ENCODE data around the gene MTURN. TPM values are rescaled to one million over a fixed set of nuclear protein-coding genes. Genes with fewer than 3 reads are reported as not detected.
A peak's percentile ranks its signal among the peaks of the same experiment; 100 is the strongest.
"Not testable (repeated sequence)": the region's sequence is repeated elsewhere in the genome, so short reads cannot be mapped to it uniquely, and the experiment has no call there.

Gene MTURN
- 113 TPM for total RNA-seq
- long read RNA-seq, full-length matches to known transcripts = 13 of 22 reads
- long read RNA-seq, partial matches to known transcripts = 2 of 22 reads
- long read RNA-seq, other reads (novel, unspliced or antisense) = 7 of 22 reads

DNA sequence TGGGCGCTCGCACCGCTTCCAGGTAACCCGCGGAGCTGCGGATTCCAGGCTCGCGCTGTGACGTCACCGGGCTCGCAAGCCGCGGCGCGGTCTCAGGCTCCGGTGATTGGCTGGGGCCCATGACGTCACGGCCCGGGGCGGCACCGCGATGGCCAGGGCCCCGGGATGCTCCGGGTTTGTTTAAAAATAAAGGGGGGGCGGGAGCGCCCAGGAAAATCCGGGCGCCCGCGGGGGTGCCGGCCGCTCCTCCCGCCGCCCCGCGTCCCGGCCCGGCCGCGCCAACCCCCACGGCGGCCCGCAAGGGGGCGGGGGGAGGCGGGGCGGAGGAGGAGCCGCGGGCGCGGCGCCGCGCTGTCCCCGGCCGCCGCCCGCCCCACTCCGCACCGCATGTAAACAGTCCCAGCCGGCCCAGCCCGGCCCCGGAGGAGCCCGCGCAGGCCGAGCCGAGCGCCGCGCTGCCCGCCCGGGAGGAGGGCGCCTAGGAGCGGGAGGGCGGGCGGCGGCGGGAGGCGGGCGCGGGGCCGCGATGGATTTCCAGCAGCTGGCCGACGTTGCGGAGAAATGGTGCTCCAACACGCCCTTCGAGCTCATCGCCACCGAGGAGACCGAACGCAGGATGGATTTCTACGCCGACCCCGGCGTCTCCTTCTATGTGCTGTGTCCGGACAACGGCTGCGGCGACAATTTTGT is at the start of gene MTURN:
TSS of gene MTURN (plus strand) at position 376 of the 690 bp plus-strand sequence. CDS start at position 527, 151 bp downstream.
- DNase-seq (ENCODE audit: low spot score) = peak; percentile 95

DNA sequence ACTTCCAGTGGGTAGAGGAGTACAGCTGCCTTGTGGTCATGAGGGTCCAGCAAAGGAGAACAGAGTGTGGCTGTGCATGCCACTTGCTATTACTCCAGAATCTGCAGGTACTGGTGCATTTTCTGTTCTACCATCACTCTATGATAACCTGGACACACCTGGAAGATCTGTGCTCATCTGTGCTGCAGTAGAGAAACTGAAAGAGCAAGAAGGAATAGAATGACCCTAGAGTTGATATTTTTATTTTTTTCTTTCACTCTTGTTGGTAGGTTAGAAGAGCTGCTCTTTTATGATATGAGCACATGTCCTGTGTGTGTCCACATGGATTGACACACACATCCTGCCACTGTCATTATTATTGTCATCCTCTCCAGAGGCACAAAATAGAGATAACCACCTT is 48.3 kb upstream of the MTURN start:
- no peak for DNase-seq (ENCODE audit: low spot score)

DNA sequence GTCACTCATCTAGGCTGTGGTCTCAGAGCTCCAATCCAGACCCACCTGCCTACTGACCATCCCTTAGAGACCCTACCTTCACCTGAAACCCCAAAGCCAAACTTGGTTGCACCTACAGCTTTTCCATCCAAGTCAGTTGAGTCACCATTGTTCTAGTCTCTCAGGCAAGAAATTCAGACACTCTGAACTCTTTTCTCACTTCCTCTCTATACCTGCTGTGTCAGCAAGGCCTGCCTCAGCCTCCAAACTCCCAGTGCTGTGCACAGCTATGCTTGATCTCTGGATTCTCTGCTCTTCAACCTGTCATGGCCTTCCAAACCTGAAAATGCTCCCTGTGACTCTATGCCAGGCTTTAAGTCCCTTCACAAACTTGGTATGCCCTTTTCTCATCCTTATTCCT is 47.4 kb upstream of the MTURN start:
- DNase-seq (ENCODE audit: low spot score) = no peak

DNA sequence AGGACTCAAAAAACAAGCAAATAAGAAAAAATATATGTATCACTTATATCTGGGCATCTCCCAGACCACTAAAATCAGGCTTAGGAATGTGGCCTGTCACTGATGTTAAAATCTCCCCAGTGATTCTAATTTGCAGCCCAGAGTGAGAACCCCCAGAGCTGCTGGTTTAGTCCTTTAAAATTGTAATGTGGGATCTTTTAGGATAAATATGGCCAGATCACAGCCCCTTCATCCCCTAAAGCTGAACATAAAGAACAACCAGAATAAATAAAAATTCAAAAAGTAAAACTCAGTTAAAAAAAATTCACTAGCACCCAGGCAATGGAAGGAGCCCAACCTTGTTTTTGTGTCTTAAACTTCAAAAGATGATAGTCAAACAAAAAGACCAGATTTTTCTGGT is 46.4 kb upstream of the MTURN start:
- DNase-seq (ENCODE audit: low spot score) = no peak

DNA sequence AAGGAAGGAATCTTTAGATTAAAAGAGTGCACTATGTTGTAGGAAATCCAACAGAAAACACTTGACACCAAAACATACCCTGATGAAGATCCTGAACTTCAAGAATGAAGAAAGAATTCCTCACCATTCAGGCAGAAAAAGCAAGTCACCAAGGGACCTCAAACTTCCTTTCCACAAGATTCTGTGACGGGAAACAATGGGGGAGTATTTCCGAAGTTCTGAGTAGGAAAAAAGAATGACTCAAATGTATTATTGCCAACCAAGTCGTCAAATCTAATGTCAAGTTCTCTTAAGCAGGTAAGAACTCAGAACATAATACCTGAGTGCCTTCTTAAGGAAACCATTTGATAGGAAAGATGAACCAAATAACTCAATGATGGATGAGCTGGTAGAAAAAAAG is 44.7 kb upstream of the MTURN start:
- no peak for DNase-seq (ENCODE audit: low spot score)

DNA sequence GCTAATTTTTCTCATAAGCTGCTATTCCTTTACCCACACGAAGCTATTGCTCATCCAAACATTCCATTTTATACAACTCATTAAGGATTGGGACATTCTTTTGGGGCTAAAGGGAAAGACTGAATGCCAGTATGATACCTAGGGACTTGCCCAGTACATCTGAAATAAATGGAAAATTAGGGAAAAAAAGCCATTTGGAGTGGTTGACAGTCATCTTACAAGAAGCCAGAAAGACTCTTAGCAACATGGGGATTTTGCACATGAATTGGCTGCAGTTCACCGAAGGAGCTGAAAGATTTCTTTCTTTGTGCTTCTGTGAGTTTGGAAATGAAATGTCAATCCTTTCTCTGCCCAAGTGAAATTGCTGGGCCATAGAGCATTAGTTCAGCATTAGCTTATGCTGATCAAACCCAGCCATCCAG is 43.3 kb upstream of the MTURN start:
- no peak for DNase-seq (ENCODE audit: low spot score)

DNA sequence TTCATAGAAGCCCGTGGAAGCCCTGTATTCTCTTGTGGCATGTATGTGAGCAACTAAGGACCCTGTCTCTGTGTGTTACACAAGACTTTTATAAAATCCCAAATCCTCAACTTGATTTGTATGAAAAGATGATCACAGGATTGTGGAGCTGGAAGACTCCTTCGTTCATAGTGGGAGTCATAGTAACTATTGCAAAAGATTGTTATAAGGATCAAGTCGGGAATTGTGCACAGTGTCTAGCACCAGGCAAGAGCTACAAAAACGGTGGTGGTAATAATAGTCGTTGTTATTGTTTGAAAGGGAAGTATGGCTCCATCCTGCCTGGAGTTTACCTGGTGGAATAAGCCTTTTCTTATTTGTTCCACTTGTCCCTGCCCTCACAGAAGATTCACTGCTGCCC is 42.8 kb upstream of the MTURN start:
- DNase-seq (ENCODE audit: low spot score) = no peak

DNA sequence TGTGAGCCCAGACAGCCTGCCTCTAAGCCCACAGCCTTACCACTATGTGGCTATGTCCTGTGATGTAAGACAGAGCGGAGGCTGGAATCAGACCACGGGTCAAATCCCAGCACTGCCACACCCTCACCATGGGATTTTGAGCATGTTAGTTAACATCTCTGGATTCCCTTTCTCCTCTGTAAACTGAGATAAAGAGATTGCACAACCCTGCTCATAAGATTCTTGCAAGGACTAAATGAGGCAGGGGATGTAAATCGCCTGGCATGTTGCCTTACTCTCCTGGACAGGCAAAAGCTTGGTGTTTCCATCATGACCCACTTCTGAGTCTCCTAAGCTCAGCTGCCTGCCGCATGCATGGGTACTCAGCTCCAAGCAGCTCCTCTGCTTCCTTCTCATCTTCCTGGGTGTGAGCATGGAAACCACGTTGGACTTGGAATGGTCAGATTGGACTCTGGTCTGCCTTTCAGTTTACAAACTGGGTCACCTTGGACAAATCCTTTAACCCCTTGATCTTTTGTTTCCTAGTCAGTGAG is 41.3 kb upstream of the MTURN start:
- no peak for DNase-seq (ENCODE audit: low spot score)

DNA sequence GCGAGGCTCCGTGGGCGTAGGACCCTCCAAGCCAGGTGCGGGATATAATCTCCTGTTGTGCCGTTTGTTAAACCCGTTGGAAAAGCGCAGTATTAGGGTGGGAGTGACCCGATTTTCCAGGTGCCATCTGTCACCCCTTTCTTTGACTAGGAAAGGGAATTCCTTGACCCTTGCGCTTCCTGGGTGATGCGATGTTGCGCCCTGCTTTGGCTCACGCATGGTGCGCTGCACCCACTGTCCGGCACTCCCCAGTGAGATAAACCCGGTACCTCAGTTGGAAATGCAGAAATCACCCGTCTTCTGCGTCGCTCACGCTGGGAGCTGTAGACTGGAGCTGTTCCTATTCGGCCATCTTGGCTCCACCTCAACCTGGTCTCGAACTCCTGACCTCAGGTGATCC is 36.2 kb upstream of the MTURN start:
- not testable (repeated sequence) for DNase-seq (ENCODE audit: low spot score)

DNA sequence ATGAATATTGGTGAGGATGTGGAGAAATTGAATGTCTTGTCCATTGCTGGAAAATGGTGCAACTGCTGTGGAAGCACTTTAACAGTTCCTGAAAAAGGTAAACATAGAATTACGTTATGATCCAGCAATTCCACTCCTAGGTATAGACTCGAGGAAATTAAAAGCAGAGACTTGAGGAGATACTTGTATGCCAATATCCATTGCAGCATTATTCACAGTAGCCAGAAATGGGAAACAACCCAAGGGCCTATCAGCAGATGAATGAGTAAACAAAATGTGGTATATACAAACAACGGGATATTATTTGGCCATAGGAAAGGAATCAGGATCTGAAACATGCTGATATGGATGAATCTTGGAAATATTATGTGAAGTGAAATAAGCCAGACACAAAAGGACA is 32.5 kb upstream of the MTURN start:
- no peak for DNase-seq (ENCODE audit: low spot score)

DNA sequence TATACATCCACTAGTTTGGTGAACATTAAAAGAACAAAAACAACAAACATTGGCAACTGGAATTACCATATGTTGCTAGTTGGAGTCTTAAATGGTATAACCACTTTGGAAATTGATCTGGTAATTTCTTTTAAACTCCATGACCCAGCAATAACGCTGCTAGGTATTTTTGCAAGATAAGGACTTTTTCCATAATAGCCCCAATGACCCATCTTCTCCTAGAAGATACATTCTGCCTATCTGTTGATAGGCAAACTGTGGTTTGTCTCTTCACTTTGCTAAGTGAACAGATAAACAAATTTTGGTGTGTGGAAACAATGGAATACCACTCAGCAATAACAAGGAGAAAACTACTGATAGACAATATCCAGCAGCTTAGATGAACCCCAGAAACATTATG is 30.6 kb upstream of the MTURN start:
- DNase-seq (ENCODE audit: low spot score) = no peak

DNA sequence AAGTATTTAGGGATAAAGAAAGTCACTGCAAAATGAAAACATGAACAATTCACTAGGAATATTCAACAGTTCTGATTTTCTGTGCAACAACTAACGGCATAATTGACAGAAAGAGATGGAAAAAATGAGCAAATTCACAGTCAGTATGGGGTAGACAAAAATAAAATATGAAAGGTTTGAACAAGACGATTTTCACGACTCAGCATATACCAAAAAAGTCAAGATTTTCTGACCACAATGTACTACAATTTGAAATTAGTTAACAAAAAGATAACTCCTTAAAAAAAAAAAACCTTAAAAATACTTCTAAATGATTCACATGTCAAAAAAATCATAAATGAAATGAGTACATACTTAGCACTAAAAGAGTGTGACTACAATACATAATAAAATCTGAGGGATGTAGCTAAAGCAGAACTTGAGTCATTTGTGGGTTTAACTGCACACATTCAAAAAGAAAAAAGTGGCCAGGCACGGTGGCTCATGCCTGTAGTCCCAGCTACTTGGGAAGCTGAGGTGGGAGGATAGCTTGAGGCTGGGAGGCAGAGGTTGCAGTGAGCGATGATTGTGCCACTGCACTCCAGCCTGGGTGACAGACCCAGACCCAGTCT is 22.6 kb upstream of the MTURN start:
- DNase-seq (ENCODE audit: low spot score) = no peak

DNA sequence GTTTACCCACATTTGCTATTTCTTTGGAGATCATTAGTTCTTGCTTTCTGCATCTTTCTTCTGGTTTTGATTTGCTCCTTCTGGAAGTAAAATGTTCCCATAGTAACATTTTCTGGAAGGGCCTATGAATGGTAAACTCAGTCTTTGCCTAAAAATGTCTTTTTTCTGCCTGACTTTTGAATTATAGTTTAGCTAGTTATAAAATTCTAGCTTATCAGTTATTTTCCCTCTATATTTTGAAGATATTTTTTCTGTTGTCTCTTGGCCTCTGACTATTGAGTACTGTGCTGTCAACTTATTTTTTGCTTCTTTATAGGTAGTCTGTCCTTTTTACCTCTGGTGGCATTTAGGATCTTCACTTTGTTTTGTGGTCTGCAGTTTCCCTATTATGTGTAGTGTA is 21.6 kb upstream of the MTURN start:
- DNase-seq (ENCODE audit: low spot score) = no peak

DNA sequence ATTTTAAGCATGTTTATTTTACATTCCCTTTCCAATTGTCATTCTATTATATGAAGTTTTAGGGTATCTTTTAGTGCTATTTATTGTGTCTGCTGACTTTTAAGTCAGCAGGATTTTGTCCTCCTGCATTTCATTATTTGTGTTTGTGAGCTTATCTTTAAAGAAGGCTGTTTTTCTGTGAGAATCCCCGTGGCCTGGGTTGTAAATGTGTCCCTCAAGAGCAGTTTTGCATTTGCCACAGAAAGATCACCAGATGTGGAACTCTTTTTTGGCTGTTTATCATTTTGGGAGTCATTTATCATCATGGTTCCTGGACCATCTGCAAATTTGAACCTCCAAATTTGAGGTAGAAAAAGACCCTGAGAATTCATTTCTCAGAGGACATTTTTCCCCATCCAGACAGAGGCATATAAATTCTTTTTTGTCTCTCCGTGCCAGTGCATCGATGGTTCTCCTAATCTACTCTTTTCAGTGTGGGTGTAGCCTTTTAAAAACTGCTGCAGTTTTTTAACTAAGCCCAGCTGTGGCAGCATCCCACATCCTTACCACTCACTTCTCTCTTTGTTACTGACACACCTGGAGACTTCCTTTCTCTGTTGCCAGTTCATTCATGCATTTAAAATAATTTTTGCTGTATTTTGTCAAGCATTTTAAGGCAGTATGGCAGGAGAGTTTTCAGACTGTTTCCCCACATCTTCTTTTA is 20.1 kb upstream of the MTURN start:
- DNase-seq (ENCODE audit: low spot score) = no peak

DNA sequence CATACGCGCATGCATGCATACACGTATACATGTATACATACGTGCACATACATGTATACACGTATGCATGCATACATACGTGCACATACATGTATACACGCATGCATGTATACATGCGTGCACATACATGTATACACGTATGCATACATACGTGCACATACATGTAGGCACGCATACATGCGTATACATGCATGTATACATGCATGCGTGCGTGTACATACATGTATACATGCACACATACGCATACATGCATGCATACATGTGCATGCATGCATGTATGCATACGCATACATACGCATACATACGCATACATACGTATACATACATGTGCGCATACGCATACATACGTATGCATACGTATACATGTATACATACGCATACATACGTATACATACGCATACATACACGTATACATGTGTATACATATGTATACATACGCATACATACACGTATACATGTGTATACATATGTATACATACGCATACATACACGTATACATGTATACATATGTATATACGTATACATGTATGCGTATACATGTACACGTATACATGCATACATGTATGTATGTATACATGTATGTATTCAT is 19.0 kb upstream of the MTURN start:
- DNase-seq (ENCODE audit: low spot score) = no peak

DNA sequence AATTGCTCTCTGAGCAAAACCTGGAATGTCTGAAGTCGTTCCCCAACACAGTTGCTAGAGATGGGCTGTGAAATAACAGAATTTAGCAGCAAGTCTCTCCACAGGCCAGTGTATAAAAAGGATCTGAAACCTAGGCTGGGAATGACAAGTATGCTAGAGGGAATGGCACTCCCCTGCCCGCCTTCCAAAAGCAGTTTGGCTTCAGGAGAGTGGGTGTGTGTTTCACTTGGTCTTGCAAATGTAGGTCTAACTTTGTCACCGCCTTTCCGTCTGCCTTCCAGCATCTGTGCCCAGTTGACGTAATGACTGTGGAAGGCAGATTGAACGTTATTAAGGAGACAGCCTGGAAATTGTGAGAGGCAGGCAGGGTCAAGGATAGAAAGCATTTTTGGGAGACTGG is 18.0 kb upstream of the MTURN start:
- no peak for DNase-seq (ENCODE audit: low spot score)

DNA sequence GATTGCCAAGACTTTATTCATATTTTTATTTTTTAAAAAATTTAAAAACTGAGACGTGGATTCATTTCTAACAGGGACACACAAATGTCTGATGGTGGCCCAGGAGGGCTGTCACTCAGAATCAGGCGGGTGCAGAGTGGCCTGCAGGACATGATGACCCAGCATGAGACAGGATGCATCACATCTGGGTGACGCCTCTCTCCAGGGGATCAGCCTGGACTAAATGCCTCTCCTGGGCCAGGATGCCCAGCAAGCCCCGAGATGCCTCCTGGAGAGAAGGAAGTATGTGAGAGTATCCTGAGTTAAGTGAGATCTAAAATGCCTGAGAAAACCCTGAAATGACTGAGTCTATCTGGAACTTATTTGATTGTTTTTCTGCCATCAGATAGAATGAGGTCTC is 16.9 kb upstream of the MTURN start:
- DNase-seq (ENCODE audit: low spot score) = no peak

DNA sequence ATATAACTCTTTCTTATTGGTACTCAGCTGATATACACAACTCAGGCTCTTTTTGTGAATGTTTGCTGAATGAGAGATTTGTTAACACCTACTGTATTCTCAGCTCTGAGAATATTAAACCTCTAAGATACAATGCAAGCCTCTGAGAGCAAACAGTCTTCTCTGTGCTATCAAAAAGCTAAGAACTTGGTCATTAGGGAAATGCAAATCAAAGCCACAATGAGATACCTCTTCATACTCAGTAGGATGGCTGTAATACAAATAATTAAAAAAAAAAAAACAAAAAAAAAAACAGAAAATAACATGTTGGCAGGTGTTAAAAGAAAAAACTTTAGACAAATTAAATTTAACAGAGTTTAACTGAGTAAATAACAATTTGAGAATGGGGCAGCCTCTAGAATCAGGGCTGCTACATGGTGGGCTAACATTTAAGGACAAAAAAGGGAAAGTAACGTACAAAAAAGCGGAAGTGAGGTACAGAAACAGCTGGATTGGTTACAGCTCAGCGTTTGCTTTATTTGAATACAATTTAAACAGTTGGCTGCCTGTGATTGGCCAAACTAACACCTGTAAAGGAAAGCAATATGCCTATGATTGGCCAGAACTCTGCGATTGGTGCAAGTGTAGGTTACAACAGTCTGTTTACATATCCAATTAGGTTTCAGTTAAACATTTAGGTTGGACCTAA is 14.8 kb upstream of the MTURN start:
- no peak for DNase-seq (ENCODE audit: low spot score)

DNA sequence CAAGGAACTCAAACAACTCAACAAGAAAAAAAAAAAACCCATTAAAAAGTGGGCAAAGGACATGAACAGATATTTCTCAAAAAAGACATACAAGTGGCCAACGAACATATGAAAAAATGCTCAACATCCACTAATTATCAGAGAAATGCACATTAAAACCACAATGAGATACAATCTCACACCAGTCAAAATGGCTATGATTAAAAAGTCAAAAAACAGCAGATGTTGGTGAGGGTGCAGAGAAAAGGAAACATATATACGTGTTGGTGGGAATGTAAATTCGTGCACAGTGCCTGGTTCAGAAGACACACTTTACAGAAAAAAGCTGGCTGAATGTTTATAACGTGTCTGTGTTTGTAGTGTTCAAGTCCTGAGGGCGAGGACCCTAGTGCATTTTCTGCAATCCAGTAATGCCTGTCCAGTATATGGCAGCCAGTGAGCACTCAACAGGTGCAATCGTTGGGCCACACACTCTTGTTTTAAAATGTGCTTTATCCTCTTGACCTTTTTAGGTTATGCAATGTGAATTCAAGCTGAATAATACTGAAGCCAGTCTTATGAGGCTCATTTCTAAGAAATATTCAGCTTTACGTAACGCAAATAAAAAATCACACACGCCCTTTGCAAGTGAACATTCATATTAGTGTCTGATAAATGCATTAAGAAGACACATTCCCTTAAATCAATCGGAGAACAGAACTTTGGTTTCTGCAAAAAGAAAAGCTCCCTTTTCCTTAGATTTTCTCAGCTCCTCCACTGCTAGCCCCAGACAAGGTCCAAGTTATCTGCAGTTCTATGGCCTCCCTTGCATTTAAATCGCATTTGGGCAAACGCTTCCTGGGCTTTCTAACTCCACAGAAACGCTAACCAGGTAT is 813 bp upstream of the MTURN start:
- DNase-seq (ENCODE audit: low spot score) = no peak
